GM12891 (cell line): ENCODE data around the gene PPARG.

Experiments used
- PAX5 ChIP-seq: IDR thresholded peaks from 2 replicates; pipeline ENCODE4 v1.6.1; 2011; ENCODE audit warnings: low read length, moderate library complexity, mild to moderate bottlenecking; ENCODE audit not compliant: insufficient read depth, severe bottlenecking
- POLR2A ChIP-seq: IDR thresholded peaks from 2 replicates; pipeline ENCODE4 v1.6.1; 2011; ENCODE audit warnings: low read depth, low read length, control low read depth
- POLR2AphosphoS5 ChIP-seq: IDR thresholded peaks from 2 replicates; pipeline ENCODE4 v1.6.1; 2011; ENCODE audit warnings: low read depth, low read length, control low read depth
- POU2F2 ChIP-seq: IDR thresholded peaks from 2 replicates; pipeline ENCODE4 v1.6.1; 2011; ENCODE audit warnings: low read depth, mild to moderate bottlenecking, control low read depth, low read length, moderate library complexity
- SPI1 ChIP-seq: IDR thresholded peaks from 2 replicates; pipeline ENCODE4 v1.6.1; 2011; ENCODE audit warnings: low read depth, low read length, control low read depth
- TAF1 ChIP-seq: IDR thresholded peaks from 2 replicates; pipeline ENCODE4 v1.6.1; 2011; ENCODE audit warnings: low read depth, low read length, control low read depth

DNA sequence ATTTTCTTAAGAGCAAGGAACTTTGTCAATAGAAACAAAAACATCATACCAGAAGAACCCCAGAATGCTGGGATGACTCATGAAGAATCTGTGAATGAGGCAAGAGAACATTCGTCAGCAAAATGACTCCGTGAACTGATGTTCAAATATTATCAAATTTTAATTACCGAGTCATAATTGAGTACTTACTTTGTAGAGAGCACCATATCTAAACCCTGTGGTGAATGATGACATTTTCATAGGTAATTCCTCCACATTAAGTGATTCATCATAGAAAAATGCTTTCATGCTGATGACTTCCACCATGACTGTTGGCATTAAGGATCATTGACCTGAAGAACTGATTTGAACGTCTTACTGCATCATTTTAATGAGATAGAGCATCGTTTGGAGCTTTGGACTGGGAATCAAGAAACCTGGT is 56.3 kb downstream of the PPARG start:
- TF ChIP-seq POLR2A, result no peak
- TF ChIP-seq POLR2AphosphoS5, result no peak
- TF ChIP-seq TAF1, result no peak
- no peak for TF ChIP-seq SPI1
- no peak for TF ChIP-seq PAX5
- TF ChIP-seq POU2F2, result no peak
